ENCODE results near the gene SKAP1. TPM values are rescaled to one million over a fixed set of nuclear protein-coding genes. Genes with fewer than 3 reads are reported as not detected.

The SKAP1 gene
- total RNA-seq, 1 donor from 2014 or later: not detected

DNA sequence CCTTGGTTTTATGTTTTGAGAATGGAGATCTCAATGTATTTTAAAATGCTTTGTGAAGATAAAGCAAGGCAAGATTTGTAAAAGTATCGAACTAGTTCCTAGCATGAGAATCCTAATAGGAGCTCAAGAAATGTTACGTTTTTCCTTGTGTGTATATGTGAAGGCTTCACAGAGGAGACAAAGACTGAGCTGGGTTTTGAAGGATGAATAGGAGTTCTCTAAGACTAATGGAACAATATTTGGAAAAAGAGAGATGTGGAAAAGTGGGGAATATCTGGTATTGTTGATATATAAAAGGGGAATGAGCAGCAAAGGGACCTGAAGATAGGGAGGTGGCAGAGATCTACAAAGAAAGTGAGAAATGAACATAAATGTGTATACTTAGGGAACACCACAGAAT is 195.1 kb downstream of the SKAP1 start:
- Histone ChIP-seq H3K36me3 (ENCODE audit: control insufficient read depth, insufficient read depth, low read length) (no peaks in the 10 kb centered on the region), H3K4me3 (ENCODE audit: low read depth, low read length) (no peak overlapping the region), H3K27me3 (ENCODE audit: control insufficient read depth, insufficient read depth, low read length) (no peaks in the 10 kb centered on the region)
- DNase-seq (ENCODE audit: low read depth) (no peak), FAIRE-seq (no peak)
- TF ChIP-seq, protein P1, sequence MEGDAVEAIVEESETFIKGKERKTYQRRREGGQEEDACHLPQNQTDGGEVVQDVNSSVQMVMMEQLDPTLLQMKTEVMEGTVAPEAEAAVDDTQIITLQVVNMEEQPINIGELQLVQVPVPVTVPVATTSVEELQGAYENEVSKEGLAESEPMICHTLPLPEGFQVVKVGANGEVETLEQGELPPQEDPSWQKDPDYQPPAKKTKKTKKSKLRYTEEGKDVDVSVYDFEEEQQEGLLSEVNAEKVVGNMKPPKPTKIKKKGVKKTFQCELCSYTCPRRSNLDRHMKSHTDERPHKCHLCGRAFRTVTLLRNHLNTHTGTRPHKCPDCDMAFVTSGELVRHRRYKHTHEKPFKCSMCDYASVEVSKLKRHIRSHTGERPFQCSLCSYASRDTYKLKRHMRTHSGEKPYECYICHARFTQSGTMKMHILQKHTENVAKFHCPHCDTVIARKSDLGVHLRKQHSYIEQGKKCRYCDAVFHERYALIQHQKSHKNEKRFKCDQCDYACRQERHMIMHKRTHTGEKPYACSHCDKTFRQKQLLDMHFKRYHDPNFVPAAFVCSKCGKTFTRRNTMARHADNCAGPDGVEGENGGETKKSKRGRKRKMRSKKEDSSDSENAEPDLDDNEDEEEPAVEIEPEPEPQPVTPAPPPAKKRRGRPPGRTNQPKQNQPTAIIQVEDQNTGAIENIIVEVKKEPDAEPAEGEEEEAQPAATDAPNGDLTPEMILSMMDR (IDR thresholded peaks at IDR 0.05; ENCODE audit: insufficient read depth, low read length, severe bottlenecking): no peak

DNA sequence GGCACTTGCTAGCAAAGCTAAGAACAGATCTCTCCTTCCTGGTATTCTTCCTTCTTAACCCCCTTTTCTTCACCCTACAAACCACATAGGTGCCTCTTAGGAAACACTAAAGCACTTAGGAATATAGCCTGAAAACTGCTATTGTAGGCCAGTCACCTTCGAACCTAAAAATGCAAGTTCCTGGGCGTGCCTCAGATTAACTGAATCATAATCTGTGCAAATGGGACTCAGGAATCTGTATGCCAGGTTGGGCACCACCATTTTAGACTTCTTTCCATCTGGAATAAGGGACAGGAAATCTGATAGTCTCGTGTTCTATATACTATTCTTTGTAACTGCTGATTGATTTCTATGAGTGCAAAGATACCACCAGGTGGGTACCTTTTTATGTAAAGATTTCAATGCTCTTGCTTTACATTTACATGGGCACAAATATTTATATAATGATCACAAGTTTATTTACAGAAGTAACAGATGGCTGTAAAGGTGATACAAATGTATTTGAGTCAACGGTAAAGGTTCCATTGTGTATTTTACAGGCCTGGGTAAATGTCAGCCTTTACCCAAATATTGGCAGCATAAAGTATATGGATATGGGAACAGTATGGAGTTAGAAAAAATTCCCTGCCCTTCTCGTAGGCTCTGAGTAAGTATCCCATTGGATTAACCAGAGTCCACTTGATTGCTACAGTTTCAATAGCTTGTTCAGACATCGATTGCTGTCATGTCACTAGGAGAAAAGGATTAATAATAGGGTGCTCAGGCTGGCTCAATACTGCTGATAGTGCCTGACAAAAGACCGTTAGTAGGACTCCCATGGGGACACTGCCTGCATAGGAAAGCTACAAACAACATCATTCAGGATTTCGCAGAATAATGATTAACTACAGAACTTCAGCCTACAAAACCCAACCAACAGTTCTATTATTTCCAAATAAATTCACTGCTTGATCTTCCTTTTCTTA is 197.7 kb downstream of the SKAP1 start:
- FAIRE-seq: no peak
- TF ChIP-seq, protein P1 (IDR thresholded peaks at IDR 0.05; ENCODE audit: insufficient read depth, low read length, severe bottlenecking): no peak
- Histone ChIP-seq H3K36me3 (ENCODE audit: control insufficient read depth, insufficient read depth, low read length) (no peaks in the 10 kb centered on the region), H3K27me3 (ENCODE audit: control insufficient read depth, insufficient read depth, low read length) (no peaks in the 10 kb centered on the region), H3K4me3 (ENCODE audit: low read depth, low read length) (no peak overlapping the region)
- no peak for DNase-seq (ENCODE audit: low read depth)

DNA sequence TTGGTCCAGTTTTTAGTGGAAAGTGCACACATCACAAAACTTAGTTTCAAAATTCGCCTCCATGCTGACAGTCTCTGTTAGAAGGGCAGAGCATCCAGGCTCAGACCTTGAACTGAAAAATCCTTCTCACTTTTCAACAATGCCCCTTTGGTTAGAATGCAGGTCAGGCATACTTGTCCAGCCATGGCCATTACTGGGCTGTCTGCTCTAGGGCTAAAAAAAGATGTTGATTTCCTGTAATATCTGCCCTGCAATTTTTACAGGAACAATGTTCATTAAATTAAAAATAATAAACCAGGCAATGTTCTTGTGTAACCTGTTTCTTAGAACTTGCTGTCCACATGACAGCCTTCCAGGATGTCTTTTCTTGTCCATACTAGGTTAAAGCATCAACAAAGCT is 200.1 kb downstream of the SKAP1 start:
- no peak for DNase-seq (ENCODE audit: low read depth)
- no peaks in the 10 kb centered on the region for H3K36me3 ChIP-seq (ENCODE audit: control insufficient read depth, insufficient read depth, low read length)
- TF ChIP-seq, protein P1 (IDR thresholded peaks at IDR 0.05; ENCODE audit: insufficient read depth, low read length, severe bottlenecking): no peak
- H3K4me3 ChIP-seq (ENCODE audit: low read depth, low read length): no peak overlapping the region
- H3K27me3 ChIP-seq (ENCODE audit: control insufficient read depth, insufficient read depth, low read length): no peaks in the 10 kb centered on the region
- FAIRE-seq: no peak

DNA sequence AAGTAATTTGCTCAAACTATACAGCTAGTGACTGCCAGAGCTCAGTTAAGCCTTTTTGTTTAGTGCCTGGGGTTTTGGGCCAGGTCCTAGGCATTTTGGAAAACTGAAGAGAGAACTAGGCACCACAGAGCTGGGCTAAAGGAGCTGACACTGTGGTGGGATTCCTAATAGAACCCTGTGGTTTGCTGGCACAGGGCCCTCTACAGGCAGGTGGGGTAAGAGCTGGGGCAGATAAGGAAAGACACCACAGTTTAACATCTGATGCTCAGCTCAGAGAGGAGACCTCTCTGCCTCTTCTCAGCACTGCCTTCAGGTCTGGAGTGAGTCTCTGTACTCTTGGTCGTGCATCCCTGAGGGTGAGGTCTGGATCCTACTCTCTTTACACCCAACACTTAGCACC is 201.3 kb downstream of the SKAP1 start:
- TF ChIP-seq, protein P1 (IDR thresholded peaks at IDR 0.05; ENCODE audit: insufficient read depth, low read length, severe bottlenecking): no peak
- Histone ChIP-seq H3K4me3 (ENCODE audit: low read depth, low read length) (no peak overlapping the region), H3K27me3 (ENCODE audit: control insufficient read depth, insufficient read depth, low read length) (no peaks in the 10 kb centered on the region), H3K36me3 (ENCODE audit: control insufficient read depth, insufficient read depth, low read length) (no peaks in the 10 kb centered on the region)
- FAIRE-seq (no peak), DNase-seq (ENCODE audit: low read depth) (no peak)

DNA sequence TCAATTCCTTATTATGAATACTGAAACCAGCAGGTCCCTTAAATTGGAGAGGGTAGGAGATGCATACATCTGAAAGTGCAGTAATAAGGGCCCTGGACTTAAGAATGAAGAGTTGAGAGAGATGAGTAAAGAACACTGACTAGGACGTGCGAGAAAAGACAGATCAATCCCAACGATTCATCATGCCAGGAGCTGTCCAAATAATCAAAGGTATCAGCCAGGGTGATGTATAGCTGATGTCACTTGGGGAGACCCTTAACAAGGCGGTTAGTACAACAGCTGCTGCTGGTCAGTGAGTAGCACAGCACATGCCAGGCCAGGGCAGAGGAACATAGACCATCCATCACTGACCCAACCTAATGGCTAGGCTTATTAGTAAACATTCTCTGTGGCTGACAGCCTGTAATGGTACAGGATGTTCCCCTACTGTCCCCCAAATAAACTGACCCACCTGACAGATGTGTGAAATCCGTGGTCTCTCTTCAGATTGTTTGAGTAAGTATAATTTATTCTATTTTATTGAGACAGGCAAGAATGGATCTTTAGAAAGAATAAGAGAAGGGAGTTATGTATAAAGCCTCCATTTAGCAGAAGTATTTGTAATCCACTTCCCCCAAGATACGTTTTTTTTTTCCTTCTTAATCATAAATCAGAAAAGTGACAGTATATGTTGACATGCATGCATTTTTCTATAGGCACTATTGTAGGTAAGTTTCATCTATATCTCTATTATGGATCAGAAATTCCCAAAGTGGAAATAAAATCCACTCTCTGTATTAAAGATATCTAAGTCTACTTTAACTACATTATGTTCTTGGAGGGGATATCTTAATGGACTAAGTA is 204.1 kb downstream of the SKAP1 start:
- Histone ChIP-seq H3K27me3 (ENCODE audit: control insufficient read depth, insufficient read depth, low read length) (no peaks in the 10 kb centered on the region), H3K4me3 (ENCODE audit: low read depth, low read length) (no peak overlapping the region), H3K36me3 (ENCODE audit: control insufficient read depth, insufficient read depth, low read length) (no peaks in the 10 kb centered on the region)
- FAIRE-seq (no peak), DNase-seq (ENCODE audit: low read depth) (no peak)
- TF ChIP-seq, protein P1 (IDR thresholded peaks at IDR 0.05; ENCODE audit: insufficient read depth, low read length, severe bottlenecking): no peak

All from bronchial epithelial cell (primary cell).